GM12801 (cell line): ENCODE results near the gene GLB1L2.

ENCODE experiments used
- CTCF ChIP-seq: IDR thresholded peaks from one replicate; pipeline ENCODE4 v1.5.1; 2011; ENCODE audit warnings: control low read depth; ENCODE audit not compliant: insufficient read length; ENCODE audit errors: extremely low read depth

The GLB1L2 gene

GRCh38 chr11:134366254-134366653, 34.5 kb downstream of the GLB1L2 start:
- no peak for TF ChIP-seq CTCF

- TF ChIP-seq CTCF = no peak
Observed at GRCh38 chr11:134367781-134368180, 36.0 kb downstream of the GLB1L2 start.

GRCh38 chr11:134369656-134370525, 38.1 kb downstream of the GLB1L2 start:
- TF ChIP-seq CTCF = no peak

GRCh38 chr11:134370526-134371435, 39.0 kb downstream of the GLB1L2 start:
- no peak for TF ChIP-seq CTCF

- no peak for TF ChIP-seq CTCF
Observed at GRCh38 chr11:134371436-134372185, 39.8 kb downstream of the GLB1L2 start.

- no peak for TF ChIP-seq CTCF
Observed at GRCh38 chr11:134372536-134372935, 40.7 kb downstream of the GLB1L2 start.

- no peak for TF ChIP-seq CTCF
Observed at GRCh38 chr11:134372961-134373360, 41.2 kb downstream of the GLB1L2 start.
